Cardiac muscle cell (in vitro differentiated cells and primary cell): ENCODE measurements around the gene DCST2. TPM values are rescaled to one million over a fixed set of nuclear protein-coding genes. Genes with fewer than 3 reads are reported as not detected.

ENCODE experiments used
- DNase-seq, 2 donors: peaks; one replicate each; pipeline versions ENCODE4 v3.0.0 to v3.0.0-alpha.2; 2010 to 2017; ENCODE audit warnings: low read depth in 1 of 2, low spot score in 1 of 2
- H3K27ac ChIP-seq: fragments of 200-600 bp; sonication (generic); 2 replicates; pipeline ENCODE4 v1.5.1; 2016
- H3K27me3 ChIP-seq: fragments of 200-600 bp; sonication (generic); 2 replicates; pipeline ENCODE4 v1.6.0; 2016; ENCODE audit warnings: control low read depth
- H3K36me3 ChIP-seq: fragments of 200-600 bp; sonication (generic); 2 replicates; pipeline ENCODE4 v1.5.1; 2016; ENCODE audit warnings: control low read depth
- H3K4me1 ChIP-seq: fragments of 200-600 bp; sonication (generic); 2 replicates; pipeline ENCODE4 v1.8.1; 2017; ENCODE audit warnings: low read depth, mild to moderate bottlenecking, mixed run types
- H3K4me3 ChIP-seq: fragments of 200-600 bp; sonication (generic); 2 replicates; pipeline ENCODE4 v1.5.1; 2016; ENCODE audit warnings: mild to moderate bottlenecking
- H3K9me3 ChIP-seq: fragments of 200-600 bp; sonication (generic); 2 replicates; pipeline ENCODE4 v1.5.1; 2017; ENCODE audit warnings: low read depth, mild to moderate bottlenecking, control low read depth
- CTCF ChIP-seq: IDR thresholded peaks from 2 replicates; pipeline ENCODE4 v1.5.1; 2012; ENCODE audit warnings: low read depth, mild to moderate bottlenecking, low read length
- polyA plus RNA-seq: library from polyadenylated mRNA; unstranded; fragments of >200 nt; fragmentation: Nextera tagmentation; extraction: Ambion mirVana; gene quantifications from 2 replicates; pipeline ENCODE4 v1.2.1, GENCODE V29; 2016
- total RNA-seq: library from RNA; depleted of rRNA; stranded (reverse); fragments of >200 nt; gene quantifications from 2 replicates; pipeline ENCODE4 v1.2.3, GENCODE V29; 2016

DCST2 gene
- total and polyA plus RNA-seq, 2 experiments from 2014 or later = 1.1 to 5.4 TPM

- no peaks in the 10 kb centered on the region for H3K27me3 ChIP-seq
- no peaks in the 10 kb centered on the region for H3K9me3 ChIP-seq
- H3K36me3 ChIP-seq = peaks cover 3% of the 10 kb centered on the region
- H3K4me1 ChIP-seq = peaks cover 17% of the 10 kb centered on the region
- H3K4me3 ChIP-seq = no peak overlapping the region
- peak overlapping the region; percentile 45 for H3K27ac ChIP-seq
- DNase-seq = peak in 1 of 2 donors; percentile 30
- no peak for TF ChIP-seq CTCF
These were observed 14.8 kb downstream of the DCST2 start for GRCh38 chr1:155018617-155019348.

DNA sequence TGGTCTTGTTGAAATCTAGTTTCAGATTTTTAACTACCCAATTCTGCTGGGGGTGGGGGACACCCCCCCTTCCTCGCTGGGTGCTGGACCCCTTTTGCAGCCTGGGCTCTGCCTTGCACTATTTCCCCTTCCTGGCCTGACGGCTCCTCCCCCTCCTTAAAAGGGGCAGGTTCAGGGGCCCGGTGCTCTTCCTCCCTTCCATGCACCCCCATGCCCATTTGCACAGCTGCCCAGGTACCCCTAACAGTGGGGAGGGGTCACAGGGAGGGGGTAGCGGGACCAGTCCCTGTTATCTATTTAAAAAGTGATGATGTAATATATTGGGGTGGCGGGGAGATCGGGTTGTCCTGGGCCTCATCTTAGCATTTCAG lies 15.7 kb downstream of the DCST2 start:
- no peak for DNase-seq
- Histone ChIP-seq H3K27ac (no peak overlapping the region), H3K4me1 (peaks cover 13% of the 10 kb centered on the region), H3K4me3 (no peak overlapping the region), H3K27me3 (no peaks in the 10 kb centered on the region), H3K36me3 (peaks cover 3% of the 10 kb centered on the region), H3K9me3 (no peaks in the 10 kb centered on the region)
- no peak for TF ChIP-seq CTCF

GRCh38 chr1:155017041-155017945 lies 16.3 kb downstream of the DCST2 start:
- Histone ChIP-seq H3K9me3 (no peaks in the 10 kb centered on the region), H3K4me3 (peak overlapping the region; percentile 39), H3K27ac (no peak overlapping the region), H3K36me3 (peaks cover 3% of the 10 kb centered on the region), H3K4me1 (peaks cover 10% of the 10 kb centered on the region), H3K27me3 (no peaks in the 10 kb centered on the region)
- peak; percentile 99 for TF ChIP-seq CTCF
- peak; percentile 87 to 91 for DNase-seq

GRCh38 chr1:155016231-155016831 lies 17.2 kb downstream of the DCST2 start:
- DNase-seq = no peak
- Histone ChIP-seq H3K4me1 (peaks cover 10% of the 10 kb centered on the region), H3K27me3 (no peaks in the 10 kb centered on the region), H3K4me3 (no peak overlapping the region), H3K9me3 (no peaks in the 10 kb centered on the region), H3K27ac (no peak overlapping the region), H3K36me3 (peaks cover 3% of the 10 kb centered on the region)
- TF ChIP-seq CTCF = no peak

DNA sequence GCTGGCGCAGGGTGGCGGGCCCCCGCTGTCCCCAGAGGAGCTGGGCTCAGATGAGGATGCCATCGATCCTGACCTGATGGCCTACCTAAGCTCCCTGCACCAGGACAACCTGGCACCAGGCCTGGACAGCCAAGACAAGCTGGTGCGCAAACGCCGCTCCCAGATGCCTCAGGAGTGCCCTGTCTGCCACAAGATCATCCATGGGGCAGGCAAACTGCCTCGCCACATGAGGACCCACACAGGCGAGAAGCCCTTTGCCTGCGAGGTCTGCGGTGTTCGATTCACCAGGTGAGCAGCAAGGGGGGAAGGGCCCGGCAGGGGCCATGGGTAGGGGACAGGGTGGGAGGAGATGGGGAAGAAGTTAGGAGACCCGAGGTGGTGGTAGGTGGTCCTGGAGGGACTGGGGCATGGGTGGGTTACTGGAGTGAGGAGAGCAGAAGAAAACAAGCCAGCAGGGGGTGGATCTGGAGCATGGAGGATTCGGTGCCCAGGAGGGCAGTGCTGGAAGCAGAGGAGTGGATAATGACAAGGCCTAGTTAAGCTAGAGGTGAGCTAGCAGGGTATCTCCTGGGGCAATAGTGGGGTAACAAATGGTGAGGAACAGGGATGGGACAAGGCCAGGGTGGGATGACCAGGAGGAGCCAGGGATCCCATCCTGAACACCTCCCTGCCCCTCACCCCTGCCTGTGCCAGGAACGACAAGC lies 17.9 kb downstream of the DCST2 start:
- Histone ChIP-seq H3K4me1 (peaks cover 10% of the 10 kb centered on the region), H3K4me3 (no peak overlapping the region), H3K9me3 (no peaks in the 10 kb centered on the region), H3K36me3 (peaks cover 3% of the 10 kb centered on the region), H3K27ac (no peak overlapping the region), H3K27me3 (no peaks in the 10 kb centered on the region)
- DNase-seq = no peak
- no peak for TF ChIP-seq CTCF
